Kidney (tissue), 14 donors: Measurements from ENCODE around the gene TNFSF13. TPM values are rescaled to one million over a fixed set of nuclear protein-coding genes. Genes with fewer than 3 reads are reported as not detected.
A peak's percentile ranks its signal among the peaks of the same experiment; 100 is the strongest.

Experiments
- DNase-seq, 5 donors: peaks; one replicate each; pipeline ENCODE4 v3.0.0-alpha.2; 2013 to 2020
- FAIRE-seq: peaks from 2 replicates; lab custom pipeline; 2012; peaks lifted over from hg19 to GRCh38; lab: Jason Lieb, UNC
- H3K27ac ChIP-seq, 2 donors: one replicate each; pipeline ENCODE4 v1.7.0; 2013; ENCODE audit warnings: low read depth in 2 of 2, low read length in 2 of 2, inconsistent platforms in 1 of 2
- H3K27me3 ChIP-seq: one replicate; pipeline ENCODE4 v1.7.1; 2013; ENCODE audit warnings: low read length, inconsistent platforms; ENCODE audit not compliant: control insufficient read depth, insufficient read depth
- H3K36me3 ChIP-seq, 3 donors: one replicate each; pipeline versions ENCODE4 v1.7.0 to v1.7.1; 2013; ENCODE audit warnings: low read length in 3 of 3, control low read depth in 1 of 3, inconsistent platforms in 1 of 3; ENCODE audit not compliant: insufficient read depth in 3 of 3, control insufficient read depth in 2 of 3
- H3K4me1 ChIP-seq, 3 donors: one replicate each; pipeline versions ENCODE4 v1.7.0 to v1.7.1; 2013; ENCODE audit warnings: low read length in 3 of 3, inconsistent platforms in 1 of 3, low read depth in 1 of 3; ENCODE audit not compliant: control insufficient read depth in 2 of 3, insufficient read depth in 2 of 3
- H3K4me3 ChIP-seq, 3 donors: one replicate each; pipeline versions ENCODE4 v1.7.0 to v1.8.1; 2013; ENCODE audit warnings: low read length in 3 of 3, control low read depth in 1 of 3, inconsistent platforms in 1 of 3
- H3K9ac ChIP-seq, 3 donors: one replicate each; pipeline versions ENCODE4 v1.7.0 to v1.7.1; 2013; ENCODE audit warnings: low read length in 3 of 3, control low read depth in 1 of 3, inconsistent platforms in 1 of 3
- H3K9me3 ChIP-seq, 3 donors: one replicate each; pipeline versions ENCODE4 v1.7.0 to v1.7.1; 2013; ENCODE audit warnings: low read length in 3 of 3, control low read depth in 1 of 3, inconsistent platforms in 1 of 3; ENCODE audit not compliant: control insufficient read depth in 2 of 3, insufficient read depth in 1 of 3
- CTCF ChIP-seq: IDR thresholded peaks from 3 replicates; pipeline ENCODE4 v1.5.1; 2012; ENCODE audit warnings: mild to moderate bottlenecking, moderate library complexity, borderline replicate concordance; ENCODE audit not compliant: insufficient read depth; ENCODE audit errors: extremely low read depth
- intact Hi-C: fragments of 100-400 bp; cut with DNase I; formaldehyde crosslinking; loops from one replicate; pipeline ENCODE4 v1.11.1; 2022
- polyA plus RNA-seq: library from polyadenylated mRNA; stranded (reverse); fragments of 350-450 nt; fragmentation: Illumina TruSeq; extraction: RNeasy Lipid Tissue Mini Kit (QIAGEN cat#74804); gene quantifications from one replicate; pipeline ENCODE4 v1.2.3, GENCODE V29; 2014; ENCODE audit warnings: low read depth, low replicate concordance; ENCODE audit not compliant: insufficient read depth
- total RNA-seq: library from RNA; stranded (reverse); fragmentation: NEBNext Ultra II Directional; extraction: Animal tissue kit (Norgen Biotek cat#: 25700); gene quantifications from one replicate; pipeline ENCODE4 v1.2.1, GENCODE V29; 2021
- donor health status: control.
- donor health status: control.
- donor health status: control.
- donor health status: control.
- donor health status: control.
- donor health status: DM: yes; HTN: yes; CAD: no.
- donor health status: Normal renal cell carcinoma (clear cell type).

TNFSF13 gene
- total and polyA plus RNA-seq, 2 donors from 2014 or later = 68.6 to 99.2 TPM

- Histone ChIP-seq H3K9me3 (no peaks in the 10 kb centered on the region), H3K36me3 (peaks cover 12 to 40% (median 21%) of the 10 kb centered on the region in 3 donors), H3K9ac (no peak overlapping the region), H3K27me3 (no peaks in the 10 kb centered on the region), H3K4me1 (peaks cover 4 to 10% (median 6%) of the 10 kb centered on the region in 3 donors), H3K27ac (no peak overlapping the region), H3K4me3 (no peak overlapping the region)
- no peak for FAIRE-seq
- no peak for DNase-seq
- intact Hi-C loops = no loop called here
- no peak for TF ChIP-seq CTCF
These were observed 11.0 kb downstream of the TNFSF13 start for GRCh38 chr17:7569571-7569970.

- no peak for TF ChIP-seq CTCF
- DNase-seq (no peak), FAIRE-seq (no peak)
- no peaks in the 10 kb centered on the region for H3K9me3 ChIP-seq
- no peaks in the 10 kb centered on the region for H3K27me3 ChIP-seq
- no peak overlapping the region for H3K9ac ChIP-seq
- intact Hi-C loops = no loop called here
- H3K4me1 ChIP-seq = peaks cover 9 to 18% (median 12%) of the 10 kb centered on the region in 3 donors
- no peak overlapping the region for H3K27ac ChIP-seq
- H3K36me3 ChIP-seq = peaks cover 16 to 40% (median 28%) of the 10 kb centered on the region in 3 donors
- H3K4me3 ChIP-seq = no peak overlapping the region
These were observed 11.8 kb downstream of the TNFSF13 start for GRCh38 chr17:7570351-7570750.

- Histone ChIP-seq H3K9me3 (no peaks in the 10 kb centered on the region), H3K36me3 (peaks cover 25 to 47% (median 41%) of the 10 kb centered on the region in 3 donors), H3K4me3 (peak overlapping the region; percentile 79 to 87 (median 87)), H3K4me1 (peaks cover 9 to 20% (median 12%) of the 10 kb centered on the region in 3 donors), H3K27ac (peak overlapping the region; percentile 75 to 81), H3K9ac (peak overlapping the region; percentile 83 to 91 (median 88)), H3K27me3 (no peaks in the 10 kb centered on the region)
- FAIRE-seq (no peak), DNase-seq (peak in 1 of 5 donors; percentile 100)
- no peak for TF ChIP-seq CTCF
- intact Hi-C loops = no loop called here
These were observed 13.7 kb downstream of the TNFSF13 start for GRCh38 chr17:7572338-7572587.
